Mesenchymal stem cell (in vitro differentiated cells and primary cell): ENCODE data around the gene OLFML2B.

ENCODE experiments used
- DNase-seq: peaks from one replicate; pipeline ENCODE4 v3.0.0-alpha.2; 2013
- H2AFZ ChIP-seq: one replicate; pipeline ENCODE4 v1.6.1; 2013; ENCODE audit warnings: low read depth, mild to moderate bottlenecking, control low read depth, inconsistent platforms, low read length, moderate library complexity
- H2AK5ac ChIP-seq: 2 replicates; pipeline ENCODE4 v1.6.1; 2013; ENCODE audit warnings: low read length, moderate library complexity, mild to moderate bottlenecking, inconsistent platforms; ENCODE audit not compliant: severe bottlenecking
- H2BK120ac ChIP-seq: one replicate; pipeline ENCODE4 v1.6.1; 2013; ENCODE audit warnings: low read depth, mild to moderate bottlenecking, inconsistent platforms, low read length, moderate library complexity
- H2BK12ac ChIP-seq, 2 experiments: one replicate each; pipeline ENCODE4 v1.6.1; 2013; ENCODE audit warnings: inconsistent platforms in 2 of 2, low read length in 2 of 2, mild to moderate bottlenecking in 2 of 2, moderate library complexity in 2 of 2, control low read depth in 1 of 2
- H2BK15ac ChIP-seq: one replicate; pipeline ENCODE4 v1.6.1; 2013; ENCODE audit warnings: mild to moderate bottlenecking, low read depth, inconsistent platforms; ENCODE audit not compliant: poor library complexity, severe bottlenecking
- H2BK5ac ChIP-seq: 2 replicates; pipeline ENCODE4 v1.6.1; 2013; ENCODE audit warnings: low read depth, mild to moderate bottlenecking, low read length, control low read depth, inconsistent platforms; ENCODE audit not compliant: poor library complexity, severe bottlenecking
- H3K14ac ChIP-seq, 2 experiments: one replicate each; pipeline ENCODE4 v1.6.1; 2013; ENCODE audit warnings: inconsistent platforms in 2 of 2, low read length in 2 of 2, control low read depth in 1 of 2, mild to moderate bottlenecking in 1 of 2, moderate library complexity in 1 of 2
- H3K18ac ChIP-seq, 2 experiments: one replicate each; pipeline ENCODE4 v1.6.1; 2013; ENCODE audit warnings: inconsistent platforms in 2 of 2, low read length in 2 of 2, control low read depth in 1 of 2, low read depth in 1 of 2, mild to moderate bottlenecking in 1 of 2
- H3K23ac ChIP-seq, 2 experiments: one replicate each; pipeline ENCODE4 v1.6.1; 2013; ENCODE audit warnings: inconsistent platforms in 2 of 2, low read length in 2 of 2, mild to moderate bottlenecking in 2 of 2, moderate library complexity in 2 of 2, control low read depth in 1 of 2
- H3K27ac ChIP-seq: 2 replicates; pipeline ENCODE4 v1.5.1; 2013; ENCODE audit warnings: mild to moderate bottlenecking, moderate library complexity, low read length, control low read depth, inconsistent platforms; ENCODE audit not compliant: poor library complexity, severe bottlenecking
- H3K27me3 ChIP-seq, 2 experiments: 2 replicates each; pipeline versions ENCODE4 v1.6.1 to v1.7.0; 2013; ENCODE audit warnings: low read length in 2 of 2, mild to moderate bottlenecking in 2 of 2, moderate library complexity in 2 of 2, control low read depth in 1 of 2, inconsistent platforms in 1 of 2; ENCODE audit not compliant: control insufficient read depth in 1 of 2, insufficient read depth in 1 of 2
- H3K36me3 ChIP-seq, 2 experiments: 2 replicates each; pipeline versions ENCODE4 v1.6.1 to v1.7.0; 2013; ENCODE audit warnings: low read length in 2 of 2, control low read depth in 1 of 2, inconsistent platforms in 1 of 2, low read depth in 1 of 2, mild to moderate bottlenecking in 1 of 2; ENCODE audit not compliant: insufficient read depth in 2 of 2, control insufficient read depth in 1 of 2
- H3K4ac ChIP-seq, 2 experiments: one replicate each; pipeline ENCODE4 v1.6.1; 2013; ENCODE audit warnings: inconsistent platforms in 2 of 2, low read length in 2 of 2, mild to moderate bottlenecking in 2 of 2, moderate library complexity in 2 of 2, control low read depth in 1 of 2, low read depth in 1 of 2
- H3K4me1 ChIP-seq: 2 replicates; pipeline ENCODE4 v1.6.1; 2013; ENCODE audit warnings: low read depth, low read length, control low read depth; ENCODE audit not compliant: control insufficient read depth, insufficient read depth
- H3K4me2 ChIP-seq: 2 replicates; pipeline ENCODE4 v1.6.1; 2013; ENCODE audit warnings: low read length, mild to moderate bottlenecking, inconsistent platforms; ENCODE audit not compliant: poor library complexity, severe bottlenecking
- H3K4me3 ChIP-seq, 2 experiments: 2 replicates each; pipeline versions ENCODE4 v1.5.1 to v1.7.0; 2013; ENCODE audit warnings: low read length in 2 of 2, mild to moderate bottlenecking in 2 of 2, control low read depth in 1 of 2, low read depth in 1 of 2; ENCODE audit not compliant: insufficient read depth in 1 of 2
- H3K79me1 ChIP-seq: replicated peaks from 2 replicates; pipeline ENCODE4 v1.6.1; 2013; ENCODE audit warnings: mild to moderate bottlenecking, control low read depth, low read length, inconsistent platforms; ENCODE audit not compliant: poor library complexity, severe bottlenecking
- H3K9ac ChIP-seq: 2 replicates; pipeline ENCODE4 v1.7.0; 2013; ENCODE audit warnings: mild to moderate bottlenecking, low read length, moderate library complexity
- H3K9me3 ChIP-seq: 2 replicates; pipeline ENCODE4 v1.7.0; 2013; ENCODE audit warnings: mild to moderate bottlenecking, low read length; ENCODE audit not compliant: control insufficient read depth
- H4K8ac ChIP-seq: one replicate; pipeline ENCODE4 v1.6.1; 2013; ENCODE audit warnings: inconsistent platforms, mild to moderate bottlenecking, low read length, moderate library complexity
- H4K91ac ChIP-seq: one replicate; pipeline ENCODE4 v1.6.1; 2013; ENCODE audit warnings: mild to moderate bottlenecking, low read length, inconsistent platforms
- WGBS: methylation state at CpG from one replicate; pipeline ENCODE4 v1.1.7; 2013; ENCODE audit warnings: mixed read lengths; 5-methylcytosine and 5-hydroxymethylcytosine counted together

Gene OLFML2B

GRCh38 chr1:161981126-161981525 is 42.5 kb downstream of the OLFML2B start:
- Histone ChIP-seq H2BK120ac (no peak overlapping the region), H4K8ac (no peak overlapping the region), H2AK5ac (no peak overlapping the region), H3K23ac (no peak overlapping the region), H3K4me1 (peaks cover 2% of the 10 kb centered on the region), H4K91ac (peak overlapping the region; percentile 8), H3K4ac (no peak overlapping the region), H2BK15ac (no peak overlapping the region), H3K27ac (no peak overlapping the region), H3K9me3 (no peaks in the 10 kb centered on the region), H2BK12ac (no peak overlapping the region), H2BK5ac (no peak overlapping the region), H3K36me3 (peaks cover 31 to 40% of the 10 kb centered on the region in 2 experiments), H3K27me3 (peaks cover 0 to 5% of the 10 kb centered on the region in 2 experiments), H3K4me2 (no peak overlapping the region), H2AFZ (no peak overlapping the region), H3K18ac (no peak overlapping the region), H3K9ac (no peak overlapping the region), H3K14ac (no peak overlapping the region), H3K4me3 (no peak overlapping the region), H3K79me1 (no peaks in the 10 kb centered on the region)
- DNase-seq = no peak
- 90% methylated on average over 8 of the region's 8 CpGs for WGBS

GRCh38 chr1:161978011-161978790 is 45.5 kb downstream of the OLFML2B start:
- no peak overlapping the region for H3K9ac ChIP-seq
- H4K8ac ChIP-seq = no peak overlapping the region
- H3K23ac ChIP-seq = no peak overlapping the region
- H3K36me3 ChIP-seq = peaks cover 13 to 15% of the 10 kb centered on the region in 2 experiments
- H2BK120ac ChIP-seq = no peak overlapping the region
- no peak overlapping the region for H2BK5ac ChIP-seq
- peaks cover 2% of the 10 kb centered on the region for H3K4me1 ChIP-seq
- no peak overlapping the region for H2AK5ac ChIP-seq
- peaks cover 0 to 9% of the 10 kb centered on the region in 2 experiments for H3K27me3 ChIP-seq
- H3K9me3 ChIP-seq = no peaks in the 10 kb centered on the region
- no peak overlapping the region for H2BK12ac ChIP-seq
- H2AFZ ChIP-seq = no peak overlapping the region
- no peak overlapping the region for H3K4me3 ChIP-seq
- no peak overlapping the region for H4K91ac ChIP-seq
- no peak overlapping the region for H3K4ac ChIP-seq
- 94% methylated on average over 31 of the region's 31 CpGs for WGBS
- H3K27ac ChIP-seq = no peak overlapping the region
- no peaks in the 10 kb centered on the region for H3K79me1 ChIP-seq
- H3K18ac ChIP-seq = no peak overlapping the region
- no peak overlapping the region for H3K14ac ChIP-seq
- no peak overlapping the region for H2BK15ac ChIP-seq
- no peak for DNase-seq
- no peak overlapping the region for H3K4me2 ChIP-seq

GRCh38 chr1:161973924-161974845 is 49.5 kb downstream of the OLFML2B start:
- H2AK5ac ChIP-seq = no peak overlapping the region
- no peak overlapping the region for H3K9ac ChIP-seq
- no peak overlapping the region for H3K4me2 ChIP-seq
- H3K27ac ChIP-seq = no peak overlapping the region
- no peaks in the 10 kb centered on the region for H3K79me1 ChIP-seq
- H3K14ac ChIP-seq = no peak overlapping the region
- peaks cover 0 to 16% of the 10 kb centered on the region in 2 experiments for H3K27me3 ChIP-seq
- H3K4ac ChIP-seq = no peak overlapping the region
- no peak overlapping the region for H2BK120ac ChIP-seq
- no peak overlapping the region for H2BK12ac ChIP-seq
- WGBS = 89% methylated on average over 7 of the region's 9 CpGs
- no peak for DNase-seq
- H2BK5ac ChIP-seq = no peak overlapping the region
- no peaks in the 10 kb centered on the region for H3K36me3 ChIP-seq
- H3K18ac ChIP-seq = no peak overlapping the region
- no peak overlapping the region for H4K8ac ChIP-seq
- H3K23ac ChIP-seq = no peak overlapping the region
- H4K91ac ChIP-seq = no peak overlapping the region
- no peak overlapping the region for H2AFZ ChIP-seq
- no peak overlapping the region for H3K4me3 ChIP-seq
- peaks cover 21% of the 10 kb centered on the region for H3K4me1 ChIP-seq
- no peak overlapping the region for H2BK15ac ChIP-seq
- H3K9me3 ChIP-seq = no peaks in the 10 kb centered on the region

GRCh38 chr1:161972828-161973227 is 50.8 kb downstream of the OLFML2B start:
- no peak overlapping the region for H3K23ac ChIP-seq
- no peak overlapping the region for H2BK120ac ChIP-seq
- H2BK15ac ChIP-seq = no peak overlapping the region
- H2AK5ac ChIP-seq = no peak overlapping the region
- no peak overlapping the region for H3K4me3 ChIP-seq
- no peaks in the 10 kb centered on the region for H3K36me3 ChIP-seq
- no peak overlapping the region for H3K14ac ChIP-seq
- H3K27ac ChIP-seq = no peak overlapping the region
- peaks cover 0 to 16% of the 10 kb centered on the region in 2 experiments for H3K27me3 ChIP-seq
- H2AFZ ChIP-seq = no peak overlapping the region
- H4K91ac ChIP-seq = no peak overlapping the region
- WGBS = 93% methylated on average over 9 of the region's 9 CpGs
- H3K9ac ChIP-seq = no peak overlapping the region
- no peak overlapping the region for H2BK5ac ChIP-seq
- DNase-seq = no peak
- H3K79me1 ChIP-seq = no peaks in the 10 kb centered on the region
- H3K4me1 ChIP-seq = peaks cover 23% of the 10 kb centered on the region
- no peak overlapping the region for H3K18ac ChIP-seq
- no peaks in the 10 kb centered on the region for H3K9me3 ChIP-seq
- no peak overlapping the region for H3K4ac ChIP-seq
- H2BK12ac ChIP-seq = no peak overlapping the region
- no peak overlapping the region for H4K8ac ChIP-seq
- H3K4me2 ChIP-seq = no peak overlapping the region
